Uterus (tissue), 2 donors: ENCODE data around the gene MUC5B.

Experiments used
- POLR2A ChIP-seq, 2 donors: fragments of 450-650 bp; IDR thresholded peaks; one replicate each; pipeline ENCODE4 v1.6.1; 2016; ENCODE audit warnings: antibody characterized with exemption in 2 of 2, mild to moderate bottlenecking in 1 of 2, moderate library complexity in 1 of 2
- TF ChIP-seq, protein P1 (sequence below), 4 experiments: fragments of 200-600 bp in 2 of 4; fragments of 450-650 bp in 2 of 4; sonication (generic) in 2 of 4; IDR thresholded peaks; one replicate each; pipeline ENCODE4 v1.5.1; 2016 to 2019; ENCODE audit warnings: antibody characterized with exemption in 4 of 4, mild to moderate bottlenecking in 2 of 4, moderate library complexity in 1 of 4

DNA sequence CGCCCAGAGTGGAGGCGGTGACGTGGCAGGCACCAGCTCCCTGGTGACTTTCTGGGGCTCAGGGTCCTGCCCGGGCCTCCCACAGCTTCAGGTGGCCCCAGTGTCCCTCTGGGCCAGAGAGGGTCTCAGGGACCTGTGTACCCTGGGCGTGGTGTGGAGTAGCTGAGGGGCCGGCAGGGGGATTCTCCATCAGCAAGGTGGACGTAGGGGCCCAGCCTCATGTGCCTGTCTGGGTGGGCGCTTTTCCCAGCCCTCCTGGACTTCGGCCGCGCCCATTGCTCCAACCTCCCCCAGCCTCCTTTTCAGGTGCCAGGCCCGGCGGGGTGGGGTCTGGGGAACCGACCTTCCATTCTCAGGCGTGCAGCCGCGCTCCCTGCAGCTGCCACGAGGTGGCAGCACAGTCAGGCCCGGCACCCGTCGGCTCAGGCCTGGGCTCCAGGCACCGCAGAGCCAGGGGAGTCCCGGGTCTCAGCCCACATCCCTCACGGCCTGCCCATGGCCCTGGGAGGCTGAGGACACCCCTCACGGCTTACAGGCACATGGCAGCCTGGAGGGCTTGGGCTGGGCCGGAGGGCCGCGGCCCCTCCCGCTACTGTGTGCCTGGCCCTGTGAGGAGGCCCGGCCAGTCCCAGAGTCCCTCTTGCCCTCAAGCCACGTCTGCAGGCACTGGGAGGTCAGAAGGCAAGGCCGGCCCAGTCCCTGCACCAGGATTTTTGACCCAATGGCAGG lies 19.9 kb upstream of the MUC5B start:
- TF ChIP-seq POLR2A (IDR thresholded peaks at IDR 0.05), result no peak
- TF ChIP-seq, protein P1, sequence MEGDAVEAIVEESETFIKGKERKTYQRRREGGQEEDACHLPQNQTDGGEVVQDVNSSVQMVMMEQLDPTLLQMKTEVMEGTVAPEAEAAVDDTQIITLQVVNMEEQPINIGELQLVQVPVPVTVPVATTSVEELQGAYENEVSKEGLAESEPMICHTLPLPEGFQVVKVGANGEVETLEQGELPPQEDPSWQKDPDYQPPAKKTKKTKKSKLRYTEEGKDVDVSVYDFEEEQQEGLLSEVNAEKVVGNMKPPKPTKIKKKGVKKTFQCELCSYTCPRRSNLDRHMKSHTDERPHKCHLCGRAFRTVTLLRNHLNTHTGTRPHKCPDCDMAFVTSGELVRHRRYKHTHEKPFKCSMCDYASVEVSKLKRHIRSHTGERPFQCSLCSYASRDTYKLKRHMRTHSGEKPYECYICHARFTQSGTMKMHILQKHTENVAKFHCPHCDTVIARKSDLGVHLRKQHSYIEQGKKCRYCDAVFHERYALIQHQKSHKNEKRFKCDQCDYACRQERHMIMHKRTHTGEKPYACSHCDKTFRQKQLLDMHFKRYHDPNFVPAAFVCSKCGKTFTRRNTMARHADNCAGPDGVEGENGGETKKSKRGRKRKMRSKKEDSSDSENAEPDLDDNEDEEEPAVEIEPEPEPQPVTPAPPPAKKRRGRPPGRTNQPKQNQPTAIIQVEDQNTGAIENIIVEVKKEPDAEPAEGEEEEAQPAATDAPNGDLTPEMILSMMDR (IDR thresholded peaks at IDR 0.05), result peak; percentile 81 to 90 (median 82)
